Uterus (tissue), 2 donors: ENCODE data around the gene MAX.

Experiments
- CTCF ChIP-seq, 4 experiments: fragments of 200-600 bp in 2 of 4; fragments of 450-650 bp in 2 of 4; sonication (generic) in 2 of 4; IDR thresholded peaks; one replicate each; pipeline ENCODE4 v1.5.1; 2016 to 2019; ENCODE audit warnings: antibody characterized with exemption in 4 of 4, mild to moderate bottlenecking in 2 of 4, moderate library complexity in 1 of 4
- POLR2A ChIP-seq, 2 donors: fragments of 450-650 bp; IDR thresholded peaks; one replicate each; pipeline ENCODE4 v1.6.1; 2016; ENCODE audit warnings: antibody characterized with exemption in 2 of 2, mild to moderate bottlenecking in 1 of 2, moderate library complexity in 1 of 2

- TF ChIP-seq POLR2A (IDR thresholded peaks at IDR 0.05) (no peak), CTCF (IDR thresholded peaks at IDR 0.05) (no peak)
Observed at GRCh38 chr14:65103150-65103760, 938 bp upstream of the MAX start.
